NCI-H2081 treated with DMSO at 0.1 percent for 48 hours (cell line): Measurements from ENCODE around the gene SKIC2.

ENCODE experiments used
- DNase-seq: peaks from one replicate; lab custom pipeline; 2025; lab: John Stamatoyannopoulos, UW

The SKIC2 gene

DNA sequence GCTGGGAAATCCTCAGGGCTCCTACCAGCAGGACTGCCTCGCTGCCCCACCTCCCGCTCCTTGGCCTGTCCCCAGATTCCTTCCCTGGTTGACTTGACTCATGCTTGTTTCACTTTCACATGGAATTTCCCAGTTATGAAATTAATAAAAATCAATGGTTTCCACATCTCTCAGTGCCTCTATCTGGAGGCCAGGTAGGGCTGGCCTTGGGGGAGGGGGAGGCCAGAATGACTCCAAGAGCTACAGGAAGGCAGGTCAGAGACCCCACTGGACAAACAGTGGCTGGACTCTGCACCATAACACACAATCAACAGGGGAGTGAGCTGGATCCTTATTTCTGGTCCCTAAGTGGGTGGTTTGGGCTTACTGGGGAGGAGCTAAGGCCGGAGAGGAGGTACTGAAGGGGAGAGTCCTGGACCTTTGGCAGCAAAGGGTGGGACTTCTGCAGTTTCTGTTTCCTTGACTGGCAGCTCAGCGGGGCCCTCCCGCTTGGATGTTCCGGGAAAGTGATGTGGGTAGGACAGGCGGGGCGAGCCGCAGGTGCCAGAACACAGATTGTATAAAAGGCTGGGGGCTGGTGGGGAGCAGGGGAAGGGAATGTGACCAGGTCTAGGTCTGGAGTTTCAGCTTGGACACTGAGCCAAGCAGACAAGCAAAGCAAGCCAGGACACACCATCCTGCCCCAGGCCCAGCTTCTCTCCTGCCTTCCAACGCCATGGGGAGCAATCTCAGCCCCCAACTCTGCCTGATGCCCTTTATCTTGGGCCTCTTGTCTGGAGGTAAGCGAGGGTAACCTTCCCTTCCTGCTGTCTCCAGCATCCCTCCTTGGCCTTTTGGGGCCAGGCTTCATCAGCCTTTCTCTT is 13.2 kb upstream of the SKIC2 start, which contains the start of gene CFB:
CFB (plus strand) TSS at position 589 of the 863 bp plus-strand sequence; CDS start at position 716, 127 bp downstream.
- no peak for DNase-seq

GRCh38 chr6:31946370-31946885 is 12.5 kb upstream of the SKIC2 start:
- no peak for DNase-seq

GRCh38 chr6:31947070-31947675 is 11.8 kb upstream of the SKIC2 start:
- no peak for DNase-seq

GRCh38 chr6:31947864-31948263 is 11.1 kb upstream of the SKIC2 start:
- DNase-seq: no peak

DNA sequence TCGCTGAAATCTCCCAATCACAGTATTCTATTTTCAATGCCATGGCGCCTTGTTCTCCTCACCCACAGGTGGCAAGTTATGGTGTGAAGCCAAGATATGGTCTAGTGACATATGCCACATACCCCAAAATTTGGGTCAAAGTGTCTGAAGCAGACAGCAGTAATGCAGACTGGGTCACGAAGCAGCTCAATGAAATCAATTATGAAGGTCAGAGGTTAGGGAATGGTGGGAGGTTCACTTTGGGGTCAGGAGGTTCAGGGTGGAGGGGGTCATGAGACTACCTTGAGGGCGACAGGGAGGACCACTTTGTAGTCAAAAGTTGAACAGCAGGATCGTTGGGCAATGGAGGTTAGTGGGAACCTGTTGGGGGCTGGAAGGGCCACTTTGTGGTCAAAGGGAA is 10.7 kb upstream of the SKIC2 start:
- no peak for DNase-seq

- no peak for DNase-seq
These were observed 10.1 kb upstream of the SKIC2 start for GRCh38 chr6:31948753-31949413.

- DNase-seq: no peak
These were observed 8.9 kb upstream of the SKIC2 start for GRCh38 chr6:31949926-31950548.

DNA sequence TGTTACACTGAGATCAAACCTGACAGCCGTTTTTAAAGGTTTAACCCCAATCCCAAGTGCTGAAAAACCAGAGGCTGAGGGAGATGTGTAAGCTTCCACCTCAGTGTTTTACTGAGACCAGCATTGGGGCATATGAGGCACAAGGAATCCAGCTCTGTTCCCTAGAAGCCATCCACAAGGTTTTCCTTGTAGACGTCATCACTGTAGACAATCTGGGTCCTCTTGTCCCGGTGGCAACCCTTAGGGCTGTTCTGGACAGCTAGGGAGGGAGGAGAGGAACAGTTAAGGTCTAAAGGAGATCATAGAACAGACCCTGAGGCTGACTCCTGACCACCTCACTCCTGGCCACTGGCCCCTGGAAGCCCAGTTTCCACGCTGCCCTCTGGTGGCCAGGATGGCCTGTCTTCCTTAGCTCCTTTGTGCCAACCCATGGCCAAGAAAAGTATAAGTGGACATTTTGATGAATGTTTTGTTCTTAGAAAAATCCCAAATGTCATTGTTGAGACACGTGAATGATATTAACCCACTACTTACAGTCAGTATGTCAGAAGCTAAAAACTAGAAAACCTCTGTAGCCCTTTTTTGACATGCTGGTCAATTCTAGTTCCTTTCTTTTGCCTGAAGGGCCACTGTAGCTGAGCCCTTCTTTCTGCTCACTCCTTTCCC is 6.7 kb upstream of the SKIC2 start:
- no peak for DNase-seq

GRCh38 chr6:31952890-31953289 is 6.1 kb upstream of the SKIC2 start:
- no peak for DNase-seq

- DNase-seq: no peak
These were observed 4.5 kb upstream of the SKIC2 start for GRCh38 chr6:31954511-31954910.

DNA sequence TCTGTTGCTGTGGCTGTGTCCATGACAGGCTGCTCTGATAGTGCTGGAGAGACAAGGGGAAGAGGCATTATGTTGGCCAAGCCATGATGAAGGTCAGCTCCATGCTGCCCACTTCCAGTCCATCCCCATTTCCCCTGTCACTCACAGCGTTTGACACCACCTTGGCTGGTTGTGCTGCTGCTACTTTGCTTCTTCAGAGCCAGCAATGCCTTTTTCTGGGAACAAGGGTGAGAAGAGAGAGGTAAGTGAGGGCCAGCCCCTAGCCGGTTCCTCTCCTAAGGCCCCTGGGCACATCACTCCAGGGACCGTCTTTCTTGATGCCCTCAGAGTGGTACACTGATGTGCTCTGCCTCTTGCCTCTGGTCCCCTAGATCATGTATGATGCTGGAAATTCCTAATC is 2.2 kb upstream of the SKIC2 start:
- no peak for DNase-seq

DNA sequence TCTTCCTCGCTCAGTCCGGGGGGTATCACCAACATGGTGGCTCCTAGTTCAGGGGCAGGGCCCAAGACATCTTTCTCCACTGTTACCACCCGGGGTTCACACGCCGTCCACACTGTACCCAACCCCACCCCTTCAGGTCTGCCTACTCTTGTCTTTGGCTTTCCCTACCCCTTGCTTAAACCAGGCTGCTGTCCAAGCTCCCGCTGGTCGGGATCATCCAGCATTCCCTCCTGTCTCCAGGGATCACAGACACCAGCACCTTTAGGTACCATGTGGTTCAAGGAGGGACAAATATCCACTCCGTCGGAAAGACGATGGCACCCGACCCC is 599 bp upstream of the SKIC2 start:
- no peak for DNase-seq

DNA sequence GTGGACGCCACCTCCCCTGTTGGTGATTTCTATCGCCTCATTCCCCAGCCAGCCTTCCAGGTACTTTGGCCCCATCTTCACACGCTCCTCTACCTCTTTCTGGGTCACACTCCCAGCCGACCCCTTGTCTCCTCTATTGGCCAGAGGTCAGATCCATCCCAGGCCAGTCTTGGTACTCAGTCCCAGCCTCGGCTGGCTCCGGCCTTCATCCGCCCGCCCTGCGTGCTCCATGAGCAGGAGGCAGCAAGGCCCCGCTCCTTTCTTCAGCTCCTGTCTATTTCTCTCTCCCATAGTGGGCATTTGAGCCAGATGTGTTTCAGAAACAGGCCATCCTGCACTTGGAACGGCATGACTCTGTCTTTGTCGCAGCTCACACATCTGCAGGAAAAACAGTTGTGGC is 2.6 kb downstream of the SKIC2 start:
- no peak for DNase-seq

- no peak for DNase-seq
These were observed 4.9 kb downstream of the SKIC2 start for GRCh38 chr6:31963921-31964320.

DNA sequence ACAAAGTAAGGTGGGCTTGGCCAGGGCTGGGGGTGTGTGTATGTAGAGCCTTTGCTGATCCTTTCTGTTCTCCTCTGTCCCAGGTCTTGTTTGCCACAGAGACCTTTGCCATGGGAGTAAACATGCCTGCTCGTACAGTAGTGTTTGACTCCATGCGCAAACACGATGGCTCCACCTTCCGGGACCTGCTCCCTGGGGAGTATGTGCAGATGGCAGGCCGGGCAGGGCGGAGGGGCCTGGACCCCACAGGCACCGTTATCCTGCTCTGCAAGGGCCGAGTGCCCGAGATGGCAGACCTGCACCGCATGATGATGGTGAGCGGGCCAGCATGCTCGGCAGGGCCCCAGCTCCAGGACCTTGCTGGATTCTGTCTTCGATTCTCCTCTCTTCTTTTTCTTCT is 6.7 kb downstream of the SKIC2 start:
- no peak for DNase-seq

DNA sequence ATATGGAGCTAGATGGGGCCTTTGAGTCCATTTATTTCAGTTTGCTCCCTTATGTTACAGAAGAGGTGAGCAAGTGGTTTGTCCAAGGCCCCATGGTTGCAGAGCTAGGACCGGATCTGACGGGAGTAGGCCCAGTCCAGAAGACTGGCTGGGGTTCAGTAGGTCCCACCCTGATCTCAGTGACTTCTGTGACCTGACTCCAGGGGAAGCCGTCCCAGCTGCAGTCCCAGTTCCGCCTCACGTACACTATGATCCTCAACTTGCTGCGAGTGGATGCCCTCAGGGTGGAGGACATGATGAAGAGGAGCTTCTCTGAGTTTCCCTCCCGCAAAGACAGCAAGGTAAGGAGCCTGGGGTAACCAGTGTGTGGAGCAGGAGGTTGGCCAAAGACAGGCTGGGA is 7.5 kb downstream of the SKIC2 start:
- no peak for DNase-seq

DNA sequence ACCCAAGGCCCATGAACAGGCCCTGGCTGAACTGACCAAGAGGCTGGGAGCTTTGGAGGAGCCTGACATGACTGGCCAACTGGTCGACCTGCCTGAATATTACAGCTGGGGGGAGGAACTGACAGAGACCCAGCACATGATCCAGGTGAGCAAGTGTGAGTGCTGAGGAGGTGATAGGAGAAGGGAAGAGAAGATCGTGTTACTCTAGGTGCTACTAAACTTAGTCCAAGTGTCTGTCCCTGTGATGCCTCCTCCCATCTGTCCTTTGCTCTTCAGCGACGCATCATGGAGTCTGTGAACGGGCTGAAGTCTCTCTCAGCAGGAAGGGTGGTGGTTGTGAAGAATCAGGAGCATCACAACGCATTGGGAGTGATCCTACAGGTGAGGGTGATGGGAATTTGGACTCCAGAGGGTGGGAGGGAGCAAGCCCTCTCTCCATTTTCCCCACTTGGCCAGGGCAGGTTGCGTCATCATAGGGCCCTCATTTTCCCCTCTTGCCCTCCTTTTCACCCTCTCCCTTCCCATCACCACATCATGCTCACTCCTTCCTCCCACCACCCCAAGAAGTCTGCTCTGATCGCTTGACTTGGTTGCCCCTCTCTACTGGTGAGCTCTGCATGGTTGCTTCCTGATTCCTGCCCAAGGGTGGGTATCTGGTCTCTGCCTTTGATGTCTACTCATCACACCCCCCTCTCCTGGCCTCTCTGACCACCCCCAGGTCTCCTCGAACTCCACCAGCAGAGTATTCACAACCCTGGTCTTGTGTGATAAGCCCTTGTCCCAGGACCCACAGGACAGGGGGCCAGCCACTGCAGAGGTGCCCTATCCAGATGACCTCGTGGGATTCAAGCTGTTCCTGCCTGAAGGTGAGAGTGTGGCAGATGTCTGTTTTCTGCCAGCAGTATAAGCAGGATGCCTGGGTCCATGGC is 8.3 kb downstream of the SKIC2 start:
- no peak for DNase-seq

DNA sequence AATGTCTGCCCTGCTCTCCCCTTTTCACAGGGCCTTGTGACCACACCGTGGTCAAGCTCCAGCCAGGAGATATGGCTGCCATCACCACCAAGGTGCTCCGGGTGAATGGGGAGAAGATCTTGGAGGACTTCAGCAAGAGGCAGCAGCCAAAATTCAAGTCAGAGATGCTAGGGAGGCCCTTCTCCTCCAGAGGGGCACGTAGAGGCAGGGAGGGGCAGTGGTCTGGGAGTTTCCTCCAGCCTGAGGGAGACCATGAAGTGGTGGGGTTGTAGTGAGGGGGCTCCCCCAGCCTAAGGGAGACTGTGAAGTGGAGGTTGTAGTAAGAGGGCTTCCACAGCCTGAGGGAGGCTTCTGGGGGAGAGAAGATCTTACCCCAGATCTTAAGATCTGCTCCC is 8.9 kb downstream of the SKIC2 start:
- DNase-seq: no peak

DNA sequence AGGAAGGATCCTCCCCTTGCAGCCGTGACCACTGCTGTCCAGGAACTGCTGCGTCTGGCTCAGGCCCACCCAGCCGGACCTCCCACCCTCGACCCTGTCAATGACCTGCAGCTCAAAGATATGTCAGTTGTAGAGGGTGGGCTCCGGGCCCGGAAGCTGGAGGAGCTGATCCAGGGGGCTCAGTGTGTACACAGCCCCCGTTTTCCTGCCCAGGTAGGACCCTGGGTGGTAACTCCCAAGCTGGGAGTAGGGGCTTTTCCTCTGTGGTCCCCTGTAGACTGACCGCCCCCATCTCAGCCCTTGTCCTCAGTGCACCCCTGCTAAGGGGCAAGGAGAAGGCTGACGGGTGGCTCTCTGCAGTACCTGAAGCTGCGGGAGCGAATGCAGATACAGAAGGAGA is 9.4 kb downstream of the SKIC2 start:
- DNase-seq: no peak

DNA sequence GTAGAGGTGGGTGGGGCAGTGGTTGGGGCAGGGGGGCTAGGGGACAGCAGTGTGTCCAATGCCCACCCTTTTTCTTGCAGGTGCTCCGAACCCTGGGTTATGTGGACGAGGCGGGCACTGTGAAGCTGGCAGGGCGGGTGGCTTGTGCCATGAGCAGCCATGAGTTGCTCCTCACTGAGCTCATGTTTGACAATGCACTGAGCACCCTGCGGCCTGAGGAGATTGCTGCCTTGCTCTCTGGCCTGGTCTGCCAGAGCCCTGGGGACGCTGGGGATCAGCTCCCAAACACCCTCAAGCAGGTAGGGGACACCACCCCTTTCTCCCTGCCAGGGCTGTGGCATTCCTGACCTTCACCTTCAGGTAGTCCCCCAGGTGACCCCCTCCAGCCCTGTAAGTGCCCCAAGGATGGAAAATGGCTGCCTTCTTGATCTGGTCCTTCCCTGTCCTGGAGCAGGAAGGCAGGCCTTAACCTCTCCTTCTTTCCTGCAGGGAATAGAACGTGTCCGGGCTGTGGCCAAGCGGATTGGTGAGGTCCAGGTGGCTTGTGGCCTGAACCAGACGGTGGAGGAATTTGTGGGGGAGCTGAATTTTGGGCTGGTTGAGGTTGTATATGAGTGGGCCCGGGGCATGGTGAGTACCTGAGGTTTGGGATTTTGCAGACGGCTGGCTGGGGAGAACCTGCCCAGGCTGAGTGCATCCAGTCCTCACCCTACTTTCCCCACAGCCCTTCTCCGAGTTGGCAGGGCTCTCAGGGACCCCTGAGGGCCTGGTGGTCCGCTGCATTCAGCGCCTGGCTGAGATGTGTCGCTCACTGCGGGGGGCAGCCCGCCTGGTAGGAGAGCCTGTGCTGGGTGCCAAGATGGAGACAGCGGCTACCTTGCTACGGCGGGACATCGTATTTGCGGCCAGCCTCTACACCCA is 10.1 kb downstream of the SKIC2 start:
- no peak for DNase-seq
